IPS-15b (cell line): ENCODE results near the gene FAM219A.
"Not testable (repeated sequence)": the region's sequence is repeated elsewhere in the genome, so short reads cannot be mapped to it uniquely, and the experiment has no call there.

Experiments
- H3K27me3 ChIP-seq: one replicate; pipeline ENCODE4 v1.6.1; 2013; ENCODE audit warnings: low read length; ENCODE audit not compliant: control insufficient read depth, insufficient read depth
- H3K36me3 ChIP-seq: one replicate; pipeline ENCODE4 v1.6.1; 2013; ENCODE audit warnings: low read length; ENCODE audit not compliant: control insufficient read depth, insufficient read depth
- H3K4me1 ChIP-seq: one replicate; pipeline ENCODE4 v1.6.1; 2013; ENCODE audit warnings: mild to moderate bottlenecking, low read length; ENCODE audit not compliant: control insufficient read depth, insufficient read depth
- H3K4me3 ChIP-seq: one replicate; pipeline ENCODE4 v1.5.1; 2013; ENCODE audit warnings: low read depth, low read length
- H3K9ac ChIP-seq: one replicate; pipeline ENCODE4 v1.6.1; 2013; ENCODE audit warnings: low read depth, mild to moderate bottlenecking, low read length
- H3K9me3 ChIP-seq: one replicate; pipeline ENCODE4 v1.6.1; 2013; ENCODE audit warnings: mild to moderate bottlenecking, low read length; ENCODE audit not compliant: control insufficient read depth, insufficient read depth

The FAM219A gene

GRCh38 chr9:34440017-34440416 lies 18.4 kb downstream of the FAM219A start:
- peaks cover 8% of the 10 kb centered on the region for H3K4me1 ChIP-seq

GRCh38 chr9:34438465-34438864 lies 19.9 kb downstream of the FAM219A start:
- H3K4me3 ChIP-seq, H3K9me3 ChIP-seq, H3K36me3 ChIP-seq, H3K27me3 ChIP-seq, H3K4me1 ChIP-seq, H3K9ac ChIP-seq: not testable (repeated sequence)

More at GRCh38 chr9:34440017-34440416, 18.4 kb downstream of the FAM219A start:
- Histone ChIP-seq H3K4me3 (no peak overlapping the region), H3K9me3 (no peaks in the 10 kb centered on the region), H3K27me3 (no peaks in the 10 kb centered on the region), H3K9ac (no peak overlapping the region), H3K36me3 (no peaks in the 10 kb centered on the region)

- not testable (repeated sequence) for H3K9ac ChIP-seq, H3K9me3 ChIP-seq, H3K4me1 ChIP-seq, H3K27me3 ChIP-seq, H3K36me3 ChIP-seq, H3K4me3 ChIP-seq
Measured at GRCh38 chr9:34437926-34438307, 20.5 kb downstream of the FAM219A start.

- Histone ChIP-seq H3K4me3 (no peak overlapping the region), H3K27me3 (no peaks in the 10 kb centered on the region), H3K9ac (no peak overlapping the region), H3K4me1 (no peaks in the 10 kb centered on the region), H3K9me3 (no peaks in the 10 kb centered on the region), H3K36me3 (no peaks in the 10 kb centered on the region)
Measured at GRCh38 chr9:34437006-34437925, 21.1 kb downstream of the FAM219A start.

GRCh38 chr9:34431667-34432066 lies 26.7 kb downstream of the FAM219A start:
- no peaks in the 10 kb centered on the region for H3K9me3 ChIP-seq
- H3K9ac ChIP-seq, result no peak overlapping the region
- H3K36me3 ChIP-seq, result no peaks in the 10 kb centered on the region
- H3K27me3 ChIP-seq, result no peaks in the 10 kb centered on the region
- H3K4me3 ChIP-seq, result no peak overlapping the region
- H3K4me1 ChIP-seq, result no peaks in the 10 kb centered on the region

- H3K9me3 ChIP-seq, result no peaks in the 10 kb centered on the region
- H3K4me1 ChIP-seq, result peaks cover 2% of the 10 kb centered on the region
- H3K27me3 ChIP-seq, result no peaks in the 10 kb centered on the region
- no peaks in the 10 kb centered on the region for H3K36me3 ChIP-seq
- no peak overlapping the region for H3K9ac ChIP-seq
- no peak overlapping the region for H3K4me3 ChIP-seq
Measured at GRCh38 chr9:34430843-34431437, 27.4 kb downstream of the FAM219A start.

- peaks cover 2% of the 10 kb centered on the region for H3K4me1 ChIP-seq
- H3K36me3 ChIP-seq, result no peaks in the 10 kb centered on the region
- H3K9ac ChIP-seq, result no peak overlapping the region
- no peaks in the 10 kb centered on the region for H3K27me3 ChIP-seq
- no peaks in the 10 kb centered on the region for H3K9me3 ChIP-seq
- no peak overlapping the region for H3K4me3 ChIP-seq
Measured at GRCh38 chr9:34428325-34428958, 29.9 kb downstream of the FAM219A start.

GRCh38 chr9:34426347-34427074 lies 31.9 kb downstream of the FAM219A start:
- Histone ChIP-seq H3K4me1 (peaks cover 2% of the 10 kb centered on the region), H3K9me3 (no peaks in the 10 kb centered on the region)

GRCh38 chr9:34419716-34420504 lies 38.5 kb downstream of the FAM219A start:
- no peak overlapping the region for H3K4me3 ChIP-seq
- no peaks in the 10 kb centered on the region for H3K9me3 ChIP-seq
- no peaks in the 10 kb centered on the region for H3K36me3 ChIP-seq
- no peaks in the 10 kb centered on the region for H3K27me3 ChIP-seq
- H3K4me1 ChIP-seq, result peaks cover 3% of the 10 kb centered on the region
- no peak overlapping the region for H3K9ac ChIP-seq

More at GRCh38 chr9:34426347-34427074, 31.9 kb downstream of the FAM219A start:
- H3K4me3 ChIP-seq, result no peak overlapping the region
- H3K27me3 ChIP-seq, result no peaks in the 10 kb centered on the region
- no peak overlapping the region for H3K9ac ChIP-seq
- no peaks in the 10 kb centered on the region for H3K36me3 ChIP-seq

GRCh38 chr9:34417734-34418133 lies 40.6 kb downstream of the FAM219A start:
- no peak overlapping the region for H3K4me3 ChIP-seq
- no peaks in the 10 kb centered on the region for H3K27me3 ChIP-seq
- H3K9ac ChIP-seq, result no peak overlapping the region
- no peaks in the 10 kb centered on the region for H3K9me3 ChIP-seq
- H3K4me1 ChIP-seq, result peaks cover 3% of the 10 kb centered on the region
- no peaks in the 10 kb centered on the region for H3K36me3 ChIP-seq
